Calu3 (cell line): ENCODE measurements around the gene TPRG1. TPM values are rescaled to one million over a fixed set of nuclear protein-coding genes. Genes with fewer than 3 reads are reported as not detected.

Experiments
- BruUV-seq: library from RNA; stranded (reverse); fragments of 400-500 nt; replicated peaks from 2 replicates; lab custom pipeline; 2021; lab: Mats Ljungman, UMichigan
- CTCF ChIA-PET: fragments of 300-600 bp; sonication (Branson Sonifier 250); formaldehyde crosslinking; loops from one replicate; lab custom pipeline; 2022; ENCODE audit warnings: antibody characterized with exemption; lab: Charles Lee
- DNase-seq: peaks from one replicate; pipeline ENCODE4 v3.0.0; 2022
- H3K27ac Mint-ChIP-seq: one replicate; pipeline ENCODE4 v1.8.0; 2022; ENCODE audit warnings: mixed read lengths; ENCODE audit not compliant: unreplicated experiment
- H3K27me3 Mint-ChIP-seq: one replicate; pipeline ENCODE4 v1.8.0; 2022; ENCODE audit warnings: mixed read lengths; ENCODE audit not compliant: unreplicated experiment
- H3K36me3 Mint-ChIP-seq: one replicate; pipeline ENCODE4 v1.8.0; 2022; ENCODE audit warnings: mild to moderate bottlenecking, moderate library complexity, mixed read lengths; ENCODE audit not compliant: insufficient read depth, unreplicated experiment
- H3K4me1 Mint-ChIP-seq: one replicate; pipeline ENCODE4 v1.8.0; 2022; ENCODE audit warnings: mild to moderate bottlenecking, low read depth, mixed read lengths; ENCODE audit not compliant: unreplicated experiment
- H3K4me3 Mint-ChIP-seq: one replicate; pipeline ENCODE4 v1.8.0; 2022; ENCODE audit warnings: mild to moderate bottlenecking, low read depth, moderate library complexity, mixed read lengths; ENCODE audit not compliant: unreplicated experiment
- H3K9me3 Mint-ChIP-seq: one replicate; pipeline ENCODE4 v1.8.0; 2022; ENCODE audit warnings: low read depth, mixed read lengths; ENCODE audit not compliant: unreplicated experiment
- intact Hi-C: fragments of 100-400 bp; cut with micrococcal nuclease; formaldehyde crosslinking; loops from one replicate; pipeline ENCODE4 v1.10.0; 2022; ENCODE audit not compliant: unreplicated experiment
- total RNA-seq: library from RNA; stranded (reverse); gene quantifications from 2 replicates; pipeline ENCODE4 v1.2.3, GENCODE V29; 2022
- TF ChIP-seq, protein P1 (sequence below): fragments of 200-600 bp; IDR thresholded peaks from one replicate; pipeline ENCODE4 v1.8.0; 2022; ENCODE audit warnings: antibody characterized with exemption; ENCODE audit not compliant: unreplicated experiment

Gene TPRG1
- total RNA-seq, 1 experiment from 2014 or later = 1.2 TPM

DNA sequence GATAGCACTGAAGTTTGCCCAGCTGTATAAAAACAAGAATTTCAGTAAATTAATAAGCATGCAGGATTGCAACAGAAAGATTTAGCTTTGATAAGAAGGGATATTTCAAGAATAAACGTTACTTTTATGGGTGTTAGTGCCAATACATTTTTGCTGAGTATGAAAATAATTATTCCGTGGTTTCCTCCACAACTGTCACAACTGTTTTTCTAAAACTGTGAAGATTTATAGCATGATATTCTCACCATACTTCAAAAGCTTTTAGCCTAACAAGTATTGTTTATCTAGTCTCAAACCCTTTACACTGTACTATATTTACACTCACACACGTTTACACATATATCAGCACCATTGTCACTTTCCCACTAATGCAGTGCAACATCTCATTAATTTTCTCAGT lies 200.5 kb downstream of the TPRG1 start:
- H3K27ac Mint-ChIP-seq = no peak overlapping the region
- no peaks in the 10 kb centered on the region for H3K27me3 Mint-ChIP-seq
- no TSS peak for BruUV-seq
- TF ChIP-seq, protein P1, sequence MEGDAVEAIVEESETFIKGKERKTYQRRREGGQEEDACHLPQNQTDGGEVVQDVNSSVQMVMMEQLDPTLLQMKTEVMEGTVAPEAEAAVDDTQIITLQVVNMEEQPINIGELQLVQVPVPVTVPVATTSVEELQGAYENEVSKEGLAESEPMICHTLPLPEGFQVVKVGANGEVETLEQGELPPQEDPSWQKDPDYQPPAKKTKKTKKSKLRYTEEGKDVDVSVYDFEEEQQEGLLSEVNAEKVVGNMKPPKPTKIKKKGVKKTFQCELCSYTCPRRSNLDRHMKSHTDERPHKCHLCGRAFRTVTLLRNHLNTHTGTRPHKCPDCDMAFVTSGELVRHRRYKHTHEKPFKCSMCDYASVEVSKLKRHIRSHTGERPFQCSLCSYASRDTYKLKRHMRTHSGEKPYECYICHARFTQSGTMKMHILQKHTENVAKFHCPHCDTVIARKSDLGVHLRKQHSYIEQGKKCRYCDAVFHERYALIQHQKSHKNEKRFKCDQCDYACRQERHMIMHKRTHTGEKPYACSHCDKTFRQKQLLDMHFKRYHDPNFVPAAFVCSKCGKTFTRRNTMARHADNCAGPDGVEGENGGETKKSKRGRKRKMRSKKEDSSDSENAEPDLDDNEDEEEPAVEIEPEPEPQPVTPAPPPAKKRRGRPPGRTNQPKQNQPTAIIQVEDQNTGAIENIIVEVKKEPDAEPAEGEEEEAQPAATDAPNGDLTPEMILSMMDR = no peak
- peaks cover 2% of the 10 kb centered on the region for H3K9me3 Mint-ChIP-seq
- H3K36me3 Mint-ChIP-seq = no peaks in the 10 kb centered on the region
- CTCF ChIA-PET = interaction anchor here (0.9 kb wide), 1 partner anchor 73 kb away, joined by 3 read pairs; no protein-coding TSS in a partner anchor
- intact Hi-C loops = no loop called here
- peaks cover 24% of the 10 kb centered on the region for H3K4me1 Mint-ChIP-seq
- no peak overlapping the region for H3K4me3 Mint-ChIP-seq
- DNase-seq = no peak
